Mesendoderm (in vitro differentiated cells): ENCODE data around the gene CHCHD1. TPM values are rescaled to one million over a fixed set of nuclear protein-coding genes. Genes with fewer than 3 reads are reported as not detected.
"Not testable (repeated sequence)": the region's sequence is repeated elsewhere in the genome, so short reads cannot be mapped to it uniquely, and the experiment has no call there.

Source experiments
- DNase-seq: peaks from one replicate; pipeline ENCODE4 v3.0.0; 2013
- H2AK5ac ChIP-seq: 2 replicates; pipeline ENCODE4 v1.6.1; 2013; ENCODE audit warnings: low read length, inconsistent platforms
- H2BK120ac ChIP-seq: 2 replicates; pipeline ENCODE4 v1.6.1; 2013; ENCODE audit warnings: low read depth, mild to moderate bottlenecking, low read length, moderate library complexity, mixed read lengths
- H2BK15ac ChIP-seq: replicated peaks from 2 replicates; pipeline ENCODE4 v1.6.1; 2013; ENCODE audit warnings: low read depth, mild to moderate bottlenecking, moderate library complexity
- H2BK5ac ChIP-seq: 2 replicates; pipeline ENCODE4 v1.6.1; 2013; ENCODE audit warnings: low read length, inconsistent platforms
- H3K18ac ChIP-seq: 2 replicates; pipeline ENCODE4 v1.6.1; 2013; ENCODE audit warnings: mild to moderate bottlenecking, low read length, mixed read lengths
- H3K23ac ChIP-seq: one replicate; pipeline ENCODE4 v1.6.1; 2013; ENCODE audit warnings: low read length
- H3K27ac ChIP-seq: 2 replicates; pipeline ENCODE4 v1.5.1; 2013; ENCODE audit warnings: low read depth, mild to moderate bottlenecking, inconsistent platforms, low read length, moderate library complexity
- H3K27me3 ChIP-seq: 2 replicates; pipeline ENCODE4 v1.6.1; 2013; ENCODE audit warnings: low read length, control low read depth, mild to moderate bottlenecking, inconsistent platforms; ENCODE audit not compliant: insufficient read depth, poor library complexity
- H3K36me3 ChIP-seq: 2 replicates; pipeline ENCODE4 v1.6.1; 2013; ENCODE audit warnings: low read length, inconsistent platforms; ENCODE audit not compliant: control insufficient read depth, insufficient read depth
- H3K4ac ChIP-seq: one replicate; pipeline ENCODE4 v1.6.1; 2013; ENCODE audit warnings: low read depth, mild to moderate bottlenecking, low read length, moderate library complexity
- H3K4me1 ChIP-seq: 2 replicates; pipeline ENCODE4 v1.6.1; 2013; ENCODE audit warnings: low read depth, low read length, inconsistent platforms; ENCODE audit not compliant: control insufficient read depth
- H3K4me2 ChIP-seq: 2 replicates; pipeline ENCODE4 v1.6.1; 2013; ENCODE audit warnings: low read length
- H3K4me3 ChIP-seq: 2 replicates; pipeline ENCODE4 v1.5.1; 2013; ENCODE audit warnings: mild to moderate bottlenecking, low read length
- H3K56ac ChIP-seq: one replicate; pipeline ENCODE4 v1.6.1; 2013; ENCODE audit warnings: low read length
- H3K79me1 ChIP-seq: 2 replicates; pipeline ENCODE4 v1.6.1; 2013; ENCODE audit warnings: low read length, inconsistent platforms
- H3K79me2 ChIP-seq: 2 replicates; pipeline ENCODE4 v1.6.1; 2013; ENCODE audit warnings: mild to moderate bottlenecking, low read length; ENCODE audit not compliant: control insufficient read depth, insufficient read depth
- H3K9ac ChIP-seq: 2 replicates; pipeline ENCODE4 v1.6.1; 2013; ENCODE audit warnings: low read length, inconsistent platforms
- H4K5ac ChIP-seq: one replicate; pipeline ENCODE4 v1.6.1; 2013; ENCODE audit warnings: low read length
- H4K8ac ChIP-seq: one replicate; pipeline ENCODE4 v1.6.1; 2013; ENCODE audit warnings: low read depth, mild to moderate bottlenecking, control low read depth, low read length, moderate library complexity
- WGBS: extraction: QIAGEN DNeasy Blood & Tissue Kit; methylation state at CpG from one replicate; pipeline ENCODE4 v1.1.7; 2013; ENCODE audit warnings: low lambda C conversion rate, missing lambda C conversion rate; ENCODE audit not compliant: insufficient coverage; ENCODE audit errors: extremely low coverage; 5-methylcytosine and 5-hydroxymethylcytosine counted together
- small RNA-seq: library from polyadenylated mRNA; stranded (forward); fragments of <200 nt; extraction: miRNeasy Mini kit (QIAGEN cat#:217004); gene quantifications from one replicate; pipeline ENCODE3, GENCODE V24; 2013; ENCODE audit not compliant: insufficient read depth

The CHCHD1 gene

GRCh38 chr10:73827346-73828089 is 45.7 kb downstream of the CHCHD1 start:
- H4K8ac ChIP-seq: no peak overlapping the region
- no peak overlapping the region for H3K56ac ChIP-seq
- no peak overlapping the region for H2BK5ac ChIP-seq
- H3K36me3 ChIP-seq: peaks cover 5% of the 10 kb centered on the region
- no peak overlapping the region for H3K9ac ChIP-seq
- no peak overlapping the region for H3K4ac ChIP-seq
- H4K5ac ChIP-seq: no peak overlapping the region
- no peak overlapping the region for H2AK5ac ChIP-seq
- H3K4me2 ChIP-seq: no peak overlapping the region
- no peak overlapping the region for H2BK120ac ChIP-seq
- no CpG with 5 or more reads among the region's 19 CpGs for WGBS
- no peak overlapping the region for H3K4me3 ChIP-seq
- no peak overlapping the region for H3K27ac ChIP-seq
- no peak for DNase-seq
- no peaks in the 10 kb centered on the region for H3K4me1 ChIP-seq
- H2BK15ac ChIP-seq: no peak overlapping the region
- H3K79me1 ChIP-seq: no peaks in the 10 kb centered on the region
- H3K23ac ChIP-seq: no peak overlapping the region
- no peaks in the 10 kb centered on the region for H3K79me2 ChIP-seq
- no peaks in the 10 kb centered on the region for H3K27me3 ChIP-seq
- no peak overlapping the region for H3K18ac ChIP-seq

- Histone ChIP-seq H3K18ac (no peak overlapping the region), H2BK5ac (no peak overlapping the region), H4K5ac (no peak overlapping the region), H3K79me1 (no peaks in the 10 kb centered on the region), H3K79me2 (no peaks in the 10 kb centered on the region), H3K9ac (no peak overlapping the region), H3K27me3 (no peaks in the 10 kb centered on the region), H3K23ac (no peak overlapping the region), H3K4me3 (no peak overlapping the region), H3K4ac (no peak overlapping the region), H2AK5ac (no peak overlapping the region), H2BK15ac (no peak overlapping the region), H3K56ac (no peak overlapping the region), H3K4me1 (no peaks in the 10 kb centered on the region), H3K4me2 (no peak overlapping the region), H4K8ac (no peak overlapping the region), H2BK120ac (no peak overlapping the region), H3K27ac (no peak overlapping the region), H3K36me3 (peaks cover 5% of the 10 kb centered on the region)
- no CpG with 5 or more reads among the region's 6 CpGs for WGBS
- DNase-seq: no peak
These were observed 46.3 kb downstream of the CHCHD1 start for GRCh38 chr10:73828161-73828560.

GRCh38 chr10:73829090-73829489 is 47.2 kb downstream of the CHCHD1 start:
- not testable (repeated sequence) for H2BK5ac ChIP-seq, DNase-seq, H3K79me2 ChIP-seq, H3K56ac ChIP-seq, H2BK120ac ChIP-seq, H2BK15ac ChIP-seq, H3K23ac ChIP-seq, H3K4me1 ChIP-seq, H3K27me3 ChIP-seq, H4K5ac ChIP-seq, H3K4me2 ChIP-seq, H3K79me1 ChIP-seq, H3K36me3 ChIP-seq, H3K4me3 ChIP-seq, H3K9ac ChIP-seq, H2AK5ac ChIP-seq, H3K4ac ChIP-seq, H4K8ac ChIP-seq, H3K18ac ChIP-seq, H3K27ac ChIP-seq
- no CpG with 5 or more reads among the region's 7 CpGs for WGBS

Small RNAs within 50 kb of the gene (small RNA-seq; reads per million reads assigned to genes)
- gene AC022400.4 (not detected), gene AC022400.9 (not detected), gene ZSWIM8-AS1 (not detected)
